Upper lobe of right lung (tissue), 1 donor: ENCODE data around the gene C4B. TPM values are rescaled to one million over a fixed set of nuclear protein-coding genes. Genes with fewer than 3 reads are reported as not detected.
"Not testable (repeated sequence)": the region's sequence is repeated elsewhere in the genome, so short reads cannot be mapped to it uniquely, and the experiment has no call there.

Source experiments
- ATAC-seq: fragments of 200-7000 bp; cut with Tn5 transposase; one replicate; pipeline ENCODE4 v1.9.1; 2020; ENCODE audit warnings: mild to moderate bottlenecking, moderate library complexity
- DNase-seq: peaks from one replicate; pipeline ENCODE4 v3.0.0-alpha.2; 2020
- H3K27ac ChIP-seq: fragments of 200-600 bp; one replicate; pipeline ENCODE4 v1.8.0; 2022
- H3K27me3 ChIP-seq: fragments of 200-600 bp; one replicate; pipeline ENCODE4 v1.8.0; 2022; ENCODE audit warnings: mild to moderate bottlenecking
- H3K36me3 ChIP-seq: fragments of 200-600 bp; one replicate; pipeline ENCODE4 v1.8.0; 2022
- H3K4me1 ChIP-seq: fragments of 200-600 bp; one replicate; pipeline ENCODE4 v1.8.0; 2022
- H3K4me3 ChIP-seq: fragments of 200-600 bp; one replicate; pipeline ENCODE4 v1.8.0; 2022; ENCODE audit warnings: mild to moderate bottlenecking
- H3K9me3 ChIP-seq: fragments of 200-600 bp; one replicate; pipeline ENCODE4 v1.8.0; 2022
- intact Hi-C: fragments of 100-400 bp; cut with DNase I; formaldehyde crosslinking; loops from one replicate; pipeline ENCODE4 v1.11.0; 2022
- long read RNA-seq: library from polyadenylated mRNA; unstranded; transcript quantifications from one replicate; pipeline ENCODE4 v2.0.0, GENCODE V29; 2021
- total RNA-seq: library from RNA; stranded (reverse); fragmentation: NEBNext Ultra II Directional; extraction: Animal tissue kit (Norgen Biotek cat#: 25700); gene quantifications from one replicate; pipeline ENCODE4 v1.2.1, GENCODE V29; 2021
- TF ChIP-seq, protein P1 (sequence below): fragments of 200-600 bp; IDR thresholded peaks from one replicate; pipeline ENCODE4 v1.8.0; 2022; ENCODE audit warnings: antibody characterized with exemption
- donor health status: DM: no; HTN: yes; CAD: no; lungs with severe emphysema.

C4B gene
- 166 TPM for total RNA-seq
- long read RNA-seq, full-length matches to known transcripts = 30 of 129 reads
- long read RNA-seq, partial matches to known transcripts = 90 of 129 reads
- long read RNA-seq, other reads (novel, unspliced or antisense) = 9 of 129 reads

DNA sequence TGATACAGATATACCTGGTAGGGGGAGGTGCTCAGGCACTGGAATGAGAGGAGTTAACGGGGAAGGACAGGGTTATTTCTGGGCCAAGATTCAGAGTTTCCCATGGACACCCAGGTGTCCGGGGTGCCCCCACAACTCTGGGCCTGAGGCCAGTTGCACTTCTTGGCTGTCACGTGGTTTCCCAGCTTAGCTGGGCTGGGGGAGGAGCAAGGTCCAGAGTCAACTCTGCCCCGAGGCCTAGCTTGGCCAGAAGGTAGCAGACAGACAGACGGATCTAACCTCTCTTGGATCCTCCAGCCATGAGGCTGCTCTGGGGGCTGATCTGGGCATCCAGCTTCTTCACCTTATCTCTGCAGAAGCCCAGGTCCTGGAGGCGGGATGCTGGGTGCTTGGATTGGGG lies at the start of gene C4B:
Gene C4B (plus strand): TSS at position 249 of the 400 bp plus-strand sequence. CDS start 51 bp downstream, at position 300.
- peak; percentile 68 for ATAC-seq
- DNase-seq, H3K4me3 ChIP-seq, intact Hi-C loops, H3K36me3 ChIP-seq, H3K4me1 ChIP-seq, H3K9me3 ChIP-seq, H3K27ac ChIP-seq, H3K27me3 ChIP-seq: not testable (repeated sequence)

DNA sequence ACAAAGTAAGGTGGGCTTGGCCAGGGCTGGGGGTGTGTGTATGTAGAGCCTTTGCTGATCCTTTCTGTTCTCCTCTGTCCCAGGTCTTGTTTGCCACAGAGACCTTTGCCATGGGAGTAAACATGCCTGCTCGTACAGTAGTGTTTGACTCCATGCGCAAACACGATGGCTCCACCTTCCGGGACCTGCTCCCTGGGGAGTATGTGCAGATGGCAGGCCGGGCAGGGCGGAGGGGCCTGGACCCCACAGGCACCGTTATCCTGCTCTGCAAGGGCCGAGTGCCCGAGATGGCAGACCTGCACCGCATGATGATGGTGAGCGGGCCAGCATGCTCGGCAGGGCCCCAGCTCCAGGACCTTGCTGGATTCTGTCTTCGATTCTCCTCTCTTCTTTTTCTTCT lies 48.9 kb upstream of the C4B start:
- Histone ChIP-seq H3K9me3 (no peaks in the 10 kb centered on the region), H3K4me3 (no peak overlapping the region), H3K27me3 (no peaks in the 10 kb centered on the region), H3K4me1 (peaks cover 1% of the 10 kb centered on the region), H3K27ac (no peak overlapping the region), H3K36me3 (peaks cover 91% of the 10 kb centered on the region)
- TF ChIP-seq, protein P1, sequence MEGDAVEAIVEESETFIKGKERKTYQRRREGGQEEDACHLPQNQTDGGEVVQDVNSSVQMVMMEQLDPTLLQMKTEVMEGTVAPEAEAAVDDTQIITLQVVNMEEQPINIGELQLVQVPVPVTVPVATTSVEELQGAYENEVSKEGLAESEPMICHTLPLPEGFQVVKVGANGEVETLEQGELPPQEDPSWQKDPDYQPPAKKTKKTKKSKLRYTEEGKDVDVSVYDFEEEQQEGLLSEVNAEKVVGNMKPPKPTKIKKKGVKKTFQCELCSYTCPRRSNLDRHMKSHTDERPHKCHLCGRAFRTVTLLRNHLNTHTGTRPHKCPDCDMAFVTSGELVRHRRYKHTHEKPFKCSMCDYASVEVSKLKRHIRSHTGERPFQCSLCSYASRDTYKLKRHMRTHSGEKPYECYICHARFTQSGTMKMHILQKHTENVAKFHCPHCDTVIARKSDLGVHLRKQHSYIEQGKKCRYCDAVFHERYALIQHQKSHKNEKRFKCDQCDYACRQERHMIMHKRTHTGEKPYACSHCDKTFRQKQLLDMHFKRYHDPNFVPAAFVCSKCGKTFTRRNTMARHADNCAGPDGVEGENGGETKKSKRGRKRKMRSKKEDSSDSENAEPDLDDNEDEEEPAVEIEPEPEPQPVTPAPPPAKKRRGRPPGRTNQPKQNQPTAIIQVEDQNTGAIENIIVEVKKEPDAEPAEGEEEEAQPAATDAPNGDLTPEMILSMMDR = no peak
- no peak for ATAC-seq
- DNase-seq = no peak
- intact Hi-C loops = no loop called here

GRCh38 chr6:31966506-31966905 lies 48.1 kb upstream of the C4B start:
- peaks cover 9% of the 10 kb centered on the region for H3K4me1 ChIP-seq
- H3K27ac ChIP-seq = no peak overlapping the region
- H3K36me3 ChIP-seq = peaks cover 83% of the 10 kb centered on the region
- no peaks in the 10 kb centered on the region for H3K27me3 ChIP-seq
- intact Hi-C loops = no loop called here
- no peak for ATAC-seq
- DNase-seq = no peak
- no peak overlapping the region for H3K4me3 ChIP-seq
- no peaks in the 10 kb centered on the region for H3K9me3 ChIP-seq
- TF ChIP-seq, protein P1 = no peak

DNA sequence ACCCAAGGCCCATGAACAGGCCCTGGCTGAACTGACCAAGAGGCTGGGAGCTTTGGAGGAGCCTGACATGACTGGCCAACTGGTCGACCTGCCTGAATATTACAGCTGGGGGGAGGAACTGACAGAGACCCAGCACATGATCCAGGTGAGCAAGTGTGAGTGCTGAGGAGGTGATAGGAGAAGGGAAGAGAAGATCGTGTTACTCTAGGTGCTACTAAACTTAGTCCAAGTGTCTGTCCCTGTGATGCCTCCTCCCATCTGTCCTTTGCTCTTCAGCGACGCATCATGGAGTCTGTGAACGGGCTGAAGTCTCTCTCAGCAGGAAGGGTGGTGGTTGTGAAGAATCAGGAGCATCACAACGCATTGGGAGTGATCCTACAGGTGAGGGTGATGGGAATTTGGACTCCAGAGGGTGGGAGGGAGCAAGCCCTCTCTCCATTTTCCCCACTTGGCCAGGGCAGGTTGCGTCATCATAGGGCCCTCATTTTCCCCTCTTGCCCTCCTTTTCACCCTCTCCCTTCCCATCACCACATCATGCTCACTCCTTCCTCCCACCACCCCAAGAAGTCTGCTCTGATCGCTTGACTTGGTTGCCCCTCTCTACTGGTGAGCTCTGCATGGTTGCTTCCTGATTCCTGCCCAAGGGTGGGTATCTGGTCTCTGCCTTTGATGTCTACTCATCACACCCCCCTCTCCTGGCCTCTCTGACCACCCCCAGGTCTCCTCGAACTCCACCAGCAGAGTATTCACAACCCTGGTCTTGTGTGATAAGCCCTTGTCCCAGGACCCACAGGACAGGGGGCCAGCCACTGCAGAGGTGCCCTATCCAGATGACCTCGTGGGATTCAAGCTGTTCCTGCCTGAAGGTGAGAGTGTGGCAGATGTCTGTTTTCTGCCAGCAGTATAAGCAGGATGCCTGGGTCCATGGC lies 47.3 kb upstream of the C4B start:
- DNase-seq (no peak), ATAC-seq (no peak)
- intact Hi-C loops = no loop called here
- TF ChIP-seq, protein P1 = no peak
- Histone ChIP-seq H3K36me3 (peaks cover 75% of the 10 kb centered on the region), H3K27me3 (no peaks in the 10 kb centered on the region), H3K4me3 (no peak overlapping the region), H3K27ac (no peak overlapping the region), H3K9me3 (no peaks in the 10 kb centered on the region), H3K4me1 (peaks cover 11% of the 10 kb centered on the region)

DNA sequence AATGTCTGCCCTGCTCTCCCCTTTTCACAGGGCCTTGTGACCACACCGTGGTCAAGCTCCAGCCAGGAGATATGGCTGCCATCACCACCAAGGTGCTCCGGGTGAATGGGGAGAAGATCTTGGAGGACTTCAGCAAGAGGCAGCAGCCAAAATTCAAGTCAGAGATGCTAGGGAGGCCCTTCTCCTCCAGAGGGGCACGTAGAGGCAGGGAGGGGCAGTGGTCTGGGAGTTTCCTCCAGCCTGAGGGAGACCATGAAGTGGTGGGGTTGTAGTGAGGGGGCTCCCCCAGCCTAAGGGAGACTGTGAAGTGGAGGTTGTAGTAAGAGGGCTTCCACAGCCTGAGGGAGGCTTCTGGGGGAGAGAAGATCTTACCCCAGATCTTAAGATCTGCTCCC lies 46.7 kb upstream of the C4B start:
- TF ChIP-seq, protein P1 = no peak
- Histone ChIP-seq H3K27me3 (no peaks in the 10 kb centered on the region), H3K4me3 (no peak overlapping the region), H3K27ac (no peak overlapping the region), H3K4me1 (peaks cover 13% of the 10 kb centered on the region), H3K36me3 (peaks cover 69% of the 10 kb centered on the region), H3K9me3 (no peaks in the 10 kb centered on the region)
- intact Hi-C loops = no loop called here
- DNase-seq (no peak), ATAC-seq (no peak)

DNA sequence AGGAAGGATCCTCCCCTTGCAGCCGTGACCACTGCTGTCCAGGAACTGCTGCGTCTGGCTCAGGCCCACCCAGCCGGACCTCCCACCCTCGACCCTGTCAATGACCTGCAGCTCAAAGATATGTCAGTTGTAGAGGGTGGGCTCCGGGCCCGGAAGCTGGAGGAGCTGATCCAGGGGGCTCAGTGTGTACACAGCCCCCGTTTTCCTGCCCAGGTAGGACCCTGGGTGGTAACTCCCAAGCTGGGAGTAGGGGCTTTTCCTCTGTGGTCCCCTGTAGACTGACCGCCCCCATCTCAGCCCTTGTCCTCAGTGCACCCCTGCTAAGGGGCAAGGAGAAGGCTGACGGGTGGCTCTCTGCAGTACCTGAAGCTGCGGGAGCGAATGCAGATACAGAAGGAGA lies 46.3 kb upstream of the C4B start:
- Histone ChIP-seq H3K27me3 (no peaks in the 10 kb centered on the region), H3K4me3 (no peak overlapping the region), H3K4me1 (peaks cover 17% of the 10 kb centered on the region), H3K27ac (no peak overlapping the region), H3K9me3 (no peaks in the 10 kb centered on the region), H3K36me3 (peaks cover 65% of the 10 kb centered on the region)
- TF ChIP-seq, protein P1 = no peak
- ATAC-seq (no peak), DNase-seq (no peak)
- intact Hi-C loops = no loop called here
